ENCODE measurements around the gene LRRTM4.
"Not testable (repeated sequence)": the region's sequence is repeated elsewhere in the genome, so short reads cannot be mapped to it uniquely, and the experiment has no call there.

Gene LRRTM4

DNA sequence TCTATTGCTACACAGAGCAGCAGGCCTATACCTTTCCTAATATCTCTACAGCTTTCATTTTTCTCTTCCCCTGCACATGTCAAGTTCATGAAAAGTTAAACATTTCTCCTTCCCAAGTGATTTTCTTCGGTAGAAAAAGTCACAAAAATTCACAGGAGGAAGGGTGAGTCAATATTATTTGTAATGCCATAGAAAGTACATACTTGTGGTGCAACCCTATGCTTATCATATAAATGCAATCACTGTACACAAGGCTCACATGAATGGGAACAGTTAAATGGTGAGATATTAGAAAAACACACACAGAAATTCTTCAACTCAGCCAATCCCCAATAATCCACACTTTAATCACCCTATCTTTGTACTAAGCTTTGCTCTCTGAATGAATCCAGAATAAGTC is 651.6 kb downstream of the LRRTM4 start:
- no peak for DNase-seq

- DNase-seq = no peak
Observed at GRCh38 chr2:76870011-76870410, 652.2 kb downstream of the LRRTM4 start.

- DNase-seq = no peak
Observed at GRCh38 chr2:76867854-76868253, 654.3 kb downstream of the LRRTM4 start.

DNA sequence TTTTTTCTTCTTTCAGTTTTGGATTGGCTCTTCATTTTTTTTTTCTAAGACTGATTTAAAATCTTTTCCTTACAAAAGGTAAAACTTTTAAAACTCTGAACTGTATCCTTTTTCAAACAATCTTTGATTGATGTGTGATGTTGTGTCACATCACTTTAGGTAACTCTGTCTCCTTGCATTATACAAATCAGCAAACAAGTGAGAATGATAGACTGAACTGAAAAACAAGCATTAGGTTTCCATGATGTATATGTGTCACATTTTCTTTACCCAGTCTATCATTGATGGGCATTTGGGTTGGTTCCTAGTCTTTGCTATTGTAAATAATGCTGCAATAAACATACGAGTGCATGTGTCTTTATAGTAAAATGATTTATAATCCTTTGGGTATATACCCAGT is 655.7 kb downstream of the LRRTM4 start:
- DNase-seq = no peak

GRCh38 chr2:76862901-76863300 is 659.3 kb downstream of the LRRTM4 start:
- DNase-seq = no peak

DNA sequence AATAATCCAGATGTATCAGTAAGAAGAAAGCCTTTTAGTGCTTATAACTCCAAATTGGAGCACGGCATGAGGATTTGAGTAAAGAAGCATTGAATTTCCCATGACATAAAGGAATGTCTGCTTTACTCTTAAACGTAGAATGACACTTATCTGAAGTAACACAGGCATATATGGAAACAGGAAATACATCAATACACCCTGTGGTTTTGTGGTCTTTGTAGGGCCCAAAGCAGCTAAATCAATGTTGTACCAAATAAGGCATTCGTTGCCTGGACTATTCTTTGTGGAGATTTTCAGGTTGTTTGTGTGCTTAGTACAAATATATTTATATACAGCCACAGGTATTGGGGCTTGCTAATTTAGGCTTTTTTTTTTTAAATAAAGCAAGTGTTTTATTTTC is 660.5 kb downstream of the LRRTM4 start:
- DNase-seq = no peak

- no peak for DNase-seq
Observed at GRCh38 chr2:76851000-76851399, 671.2 kb downstream of the LRRTM4 start.

GRCh38 chr2:76849086-76849485 is 673.1 kb downstream of the LRRTM4 start:
- DNase-seq = no peak

DNA sequence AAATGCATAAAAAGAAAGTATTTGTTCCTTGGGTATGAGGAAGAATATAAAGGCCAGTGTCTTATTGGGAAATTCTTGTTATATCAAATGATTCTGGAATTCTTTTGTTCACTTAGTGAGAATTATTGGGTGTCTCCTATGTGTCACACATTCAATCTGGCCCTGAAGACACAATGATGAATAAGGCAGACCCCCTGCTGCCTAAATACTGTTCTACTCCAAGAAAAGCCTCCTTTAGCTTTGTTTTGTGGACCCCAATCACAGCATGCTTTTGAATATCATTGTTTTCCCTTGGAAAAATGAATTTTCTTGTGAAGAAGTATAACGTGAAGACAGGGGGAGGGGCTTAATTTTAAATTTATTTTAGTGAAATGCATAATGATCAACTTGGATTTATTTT is 682.4 kb downstream of the LRRTM4 start:
- no peak for DNase-seq

DNA sequence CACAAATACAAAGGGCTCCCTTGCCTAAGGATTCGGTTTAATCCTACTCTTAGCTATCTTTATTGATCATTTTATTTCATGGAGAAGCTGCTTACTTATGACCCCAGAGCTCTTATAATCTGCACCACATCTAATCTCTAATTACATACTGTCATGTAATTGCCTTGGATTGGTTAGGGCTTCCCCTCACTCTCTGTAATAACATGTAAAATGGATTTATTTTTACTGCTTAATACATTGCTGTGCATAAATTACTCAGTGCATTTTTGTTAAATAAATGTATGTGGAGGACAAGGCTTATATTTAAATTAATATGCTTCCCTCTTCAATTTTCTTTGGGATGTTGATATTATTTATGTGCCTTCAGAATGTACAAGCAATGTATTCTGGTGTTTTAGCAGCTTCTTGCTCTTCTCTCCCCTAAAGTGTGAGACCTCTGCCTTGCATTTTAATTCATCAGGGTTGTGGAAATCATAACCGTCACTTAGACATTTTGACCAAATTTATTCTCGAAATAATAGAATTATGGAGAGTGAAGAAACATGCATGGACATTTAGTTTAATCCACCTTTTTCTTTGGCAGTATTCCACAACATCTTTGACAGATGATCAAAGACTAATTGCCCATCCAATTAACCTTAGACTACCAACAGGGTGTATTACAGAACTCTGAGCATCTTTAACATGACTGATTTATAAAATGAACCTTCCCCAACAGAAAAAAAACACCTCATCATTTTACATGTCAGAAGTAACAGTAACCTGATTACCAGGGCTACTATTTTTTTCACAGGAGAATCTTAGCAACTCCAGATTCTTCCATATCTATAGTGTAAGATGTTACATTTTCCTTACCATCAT is 692.6 kb downstream of the LRRTM4 start:
- DNase-seq = no peak

DNA sequence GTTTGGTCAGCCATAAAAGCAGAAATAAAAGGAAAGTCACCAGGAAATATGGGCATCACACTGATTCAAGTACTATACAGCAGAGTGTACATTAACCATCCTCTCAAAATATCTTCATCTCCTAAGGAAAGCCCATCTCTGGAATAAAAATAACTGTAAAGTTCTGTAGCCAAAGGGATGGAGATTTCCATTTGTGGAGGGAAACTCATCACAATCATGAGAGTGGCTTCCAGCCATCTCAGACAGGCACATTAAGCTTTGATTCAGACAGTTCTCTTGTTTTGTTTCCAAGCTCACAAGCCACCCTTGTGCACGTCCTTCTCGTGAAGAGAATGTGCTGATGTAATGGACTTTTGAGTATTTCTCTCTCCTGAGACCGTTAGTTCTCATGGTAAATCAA is 695.5 kb downstream of the LRRTM4 start:
- DNase-seq = no peak

- DNase-seq = no peak
Observed at GRCh38 chr2:76825140-76825970, 696.8 kb downstream of the LRRTM4 start.

DNA sequence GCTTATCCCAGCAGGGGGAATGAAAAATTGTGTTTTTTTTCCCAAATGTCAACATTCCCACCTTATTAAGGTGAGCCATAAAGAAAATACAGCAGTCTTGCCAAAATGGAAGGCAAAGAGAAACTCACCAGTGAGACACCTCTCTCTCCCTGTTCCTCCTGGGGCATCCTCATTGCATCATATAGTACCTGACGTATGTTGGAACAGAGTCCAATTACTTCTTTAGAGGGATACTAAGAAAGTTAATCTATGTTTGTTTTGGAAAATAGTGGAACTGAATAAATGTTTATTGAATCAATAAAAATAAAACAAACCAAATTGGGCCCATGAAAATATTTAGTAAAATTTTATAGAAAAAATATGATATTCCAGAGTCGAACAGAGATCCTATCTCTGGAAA is 700.4 kb downstream of the LRRTM4 start:
- no peak for DNase-seq

- DNase-seq = no peak
Observed at GRCh38 chr2:76813084-76813483, 709.1 kb downstream of the LRRTM4 start.

DNA sequence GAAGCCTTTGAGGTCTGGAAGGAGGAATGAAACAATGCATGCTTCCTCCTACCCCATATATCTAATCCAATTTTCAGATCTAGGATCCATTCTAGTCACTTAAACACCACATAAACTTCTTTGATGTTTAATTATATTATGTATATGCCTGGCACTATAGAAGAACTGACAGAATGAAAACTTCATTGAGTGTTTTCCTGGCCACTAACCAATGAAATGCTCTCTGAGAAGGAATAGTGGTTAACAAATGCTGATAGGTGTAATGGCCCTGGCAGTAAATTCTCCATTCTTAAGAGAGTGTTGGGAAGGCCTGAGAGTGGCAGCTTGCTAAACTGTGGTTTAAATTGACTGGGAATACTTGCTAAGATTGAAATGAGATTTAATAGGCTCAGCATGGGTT is 710.0 kb downstream of the LRRTM4 start:
- no peak for DNase-seq

- DNase-seq = no peak
Observed at GRCh38 chr2:76809136-76809535, 713.0 kb downstream of the LRRTM4 start.

DNA sequence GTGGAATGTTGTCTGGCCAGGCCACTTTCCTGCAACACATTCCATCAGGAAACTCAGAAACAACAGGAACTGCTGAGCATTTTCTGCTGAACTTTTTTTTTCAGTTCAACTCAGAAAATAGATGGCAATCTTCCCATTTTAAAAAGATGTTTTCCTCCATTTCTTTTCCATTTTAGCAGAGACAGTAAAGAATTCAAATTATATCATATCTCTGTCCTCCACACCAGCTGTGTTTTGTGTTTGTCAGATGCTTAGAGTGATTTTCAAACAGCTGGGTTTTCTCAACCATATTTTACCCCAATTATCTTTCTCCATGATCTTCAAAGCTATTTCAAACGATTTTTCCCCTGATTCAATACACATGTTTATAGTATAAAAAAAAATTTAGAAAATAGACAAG is 713.4 kb downstream of the LRRTM4 start:
- DNase-seq = no peak

- DNase-seq = no peak
Observed at GRCh38 chr2:76793647-76794334, 728.4 kb downstream of the LRRTM4 start.

- not testable (repeated sequence) for DNase-seq
Observed at GRCh38 chr2:76781313-76781712, 740.9 kb downstream of the LRRTM4 start.

DNA sequence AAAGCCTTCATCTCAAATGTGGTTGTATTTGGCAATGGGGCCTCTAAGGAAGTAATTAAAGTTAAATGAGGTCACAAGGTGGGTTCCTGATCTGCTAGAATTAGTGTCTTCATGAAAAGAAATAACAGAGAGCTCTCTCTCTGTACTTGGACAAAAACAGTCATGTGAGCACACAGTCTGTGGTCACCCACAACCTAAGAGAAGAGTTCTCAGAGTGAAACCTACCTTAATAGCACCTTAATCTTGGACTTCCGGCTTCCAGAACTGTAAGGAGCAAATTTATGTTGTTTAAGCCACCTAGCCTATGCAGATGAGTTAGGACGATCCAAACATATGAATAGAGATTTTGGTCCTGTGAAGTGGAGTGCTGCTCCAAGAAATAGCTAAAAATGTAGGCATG is 758.9 kb downstream of the LRRTM4 start:
- DNase-seq = no peak

GRCh38 chr2:76760367-76760704 is 761.8 kb downstream of the LRRTM4 start:
- no peak for DNase-seq

Measured in amygdala (tissue), 56 donors.